Stimulated activated CD8-positive, alpha-beta memory T cell treated with anti-CD3 and anti-CD28 coated beads, Interleukin-15, amount 100 ng/mL, for 1 hour (primary cell): ENCODE measurements around the gene TRIM47.

Source experiments
- DNase-seq: peaks from one replicate; pipeline ENCODE4 v3.0.0-alpha.2; 2020; ENCODE audit warnings: low read depth

Gene TRIM47

DNA sequence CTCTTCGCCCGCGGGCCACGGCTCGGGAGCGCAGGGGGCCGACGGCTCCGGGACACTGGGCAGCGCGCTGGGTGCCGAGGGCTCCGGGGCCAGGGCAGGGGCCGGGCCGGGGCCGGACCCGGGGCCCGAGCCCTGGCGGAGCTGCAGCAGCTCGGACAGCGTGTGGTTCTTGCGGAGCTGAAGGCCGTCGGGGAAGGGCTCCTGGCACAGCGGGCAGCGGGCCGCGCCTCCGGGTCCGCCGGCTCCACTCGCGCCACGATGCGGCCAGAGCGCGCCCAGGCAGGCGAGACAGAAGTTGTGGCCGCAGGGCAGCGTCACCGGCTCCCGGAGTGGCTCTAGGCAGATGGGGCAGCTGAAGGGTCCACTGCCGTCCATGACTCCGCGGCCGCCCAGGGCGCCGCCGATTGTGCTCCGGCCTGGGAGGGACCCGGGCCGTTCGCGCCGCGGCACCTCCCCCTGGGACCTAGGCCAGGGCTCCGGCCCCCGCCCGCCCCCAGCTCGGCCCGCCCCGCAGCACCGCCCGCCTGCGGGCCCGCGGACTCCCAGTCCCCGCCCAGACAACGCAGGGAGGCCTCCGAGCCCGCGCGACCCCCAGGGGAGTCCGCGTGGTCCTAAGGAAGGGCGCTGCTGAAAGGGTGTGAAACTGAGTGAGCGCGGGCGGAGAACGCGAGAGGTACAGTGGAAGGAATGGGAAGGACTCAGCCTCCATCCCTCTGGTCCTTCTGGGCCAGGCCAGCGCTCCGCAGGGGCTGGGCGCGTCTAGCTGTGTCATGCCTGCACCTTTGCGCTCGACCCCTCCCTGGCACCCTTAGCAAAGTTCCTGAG lies at the start of gene TRIM47:
TRIM47 (minus strand) TSS at position 408 of the 825 bp plus-strand sequence; CDS start at position 375, 33 bp downstream.
- no peak for DNase-seq

GRCh38 chr17:75927286-75927922 lies 49.0 kb upstream of the TRIM47 start:
- no peak for DNase-seq

GRCh38 chr17:75926456-75926855 lies 48.1 kb upstream of the TRIM47 start:
- DNase-seq = no peak

GRCh38 chr17:75925912-75926311 lies 47.5 kb upstream of the TRIM47 start:
- no peak for DNase-seq

DNA sequence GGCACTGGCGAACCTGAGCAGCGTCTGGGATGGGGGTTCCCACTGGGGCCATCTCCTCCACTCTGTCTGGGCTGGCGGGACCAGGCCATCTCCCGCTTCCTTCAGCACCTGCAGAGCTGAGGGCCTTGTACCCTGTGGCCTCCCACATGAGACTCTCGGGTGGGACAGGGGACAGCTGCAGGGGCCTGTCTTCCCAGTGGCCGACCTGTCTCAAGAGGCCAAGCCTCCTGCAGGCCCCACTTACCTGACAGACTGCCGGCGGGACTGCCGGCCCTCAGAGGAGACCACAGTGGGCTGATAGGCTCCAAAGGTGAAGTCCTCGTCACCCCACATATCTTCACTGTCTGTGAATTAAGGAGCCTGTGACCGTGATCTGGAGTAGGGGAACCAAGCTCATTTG lies 46.7 kb upstream of the TRIM47 start:
- no peak for DNase-seq

DNA sequence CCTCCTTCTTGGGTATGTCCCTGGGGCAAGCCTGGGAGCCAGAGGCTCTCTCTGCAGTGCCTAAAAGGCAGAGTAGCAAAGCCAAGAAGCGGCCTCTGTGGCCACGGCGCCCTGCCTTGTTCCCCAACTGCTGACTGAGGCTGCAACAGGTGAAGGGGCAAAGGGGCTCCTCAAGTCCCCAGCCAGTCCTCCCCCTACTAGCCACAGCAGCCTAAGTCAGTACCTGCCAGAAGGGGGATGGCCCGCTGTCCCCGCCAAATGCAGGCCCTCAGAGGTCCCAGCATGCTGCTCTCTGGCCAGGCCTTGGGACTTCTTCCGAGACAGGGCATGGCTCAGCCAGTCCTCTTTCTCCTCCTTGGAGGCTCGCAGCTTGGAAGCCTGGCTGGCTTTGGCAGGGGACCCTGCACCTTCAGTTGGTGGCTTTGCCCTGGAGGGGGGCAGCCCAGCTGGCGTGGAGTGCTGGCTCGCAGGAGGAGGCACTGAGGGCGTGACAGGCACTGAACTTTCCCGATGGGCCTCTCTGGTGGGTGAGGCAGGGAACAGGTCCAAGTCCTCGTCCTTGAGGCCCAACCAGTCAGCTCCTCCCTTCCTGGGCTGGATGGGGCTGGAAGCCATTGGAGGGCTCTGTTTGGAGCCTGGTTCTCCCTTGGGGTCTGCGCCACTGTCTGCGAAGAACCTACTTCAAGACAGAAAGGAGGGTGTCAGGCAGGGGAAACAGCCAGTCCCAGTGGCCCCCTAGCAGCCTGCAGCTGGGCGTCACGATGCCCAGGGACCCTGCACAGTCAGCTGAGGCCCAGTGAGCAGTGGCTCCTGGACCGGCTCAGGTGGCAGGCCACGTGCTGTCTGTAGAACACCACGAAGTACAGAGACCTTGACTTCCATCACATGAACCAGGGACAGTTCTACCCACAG lies 44.8 kb upstream of the TRIM47 start:
- no peak for DNase-seq

DNA sequence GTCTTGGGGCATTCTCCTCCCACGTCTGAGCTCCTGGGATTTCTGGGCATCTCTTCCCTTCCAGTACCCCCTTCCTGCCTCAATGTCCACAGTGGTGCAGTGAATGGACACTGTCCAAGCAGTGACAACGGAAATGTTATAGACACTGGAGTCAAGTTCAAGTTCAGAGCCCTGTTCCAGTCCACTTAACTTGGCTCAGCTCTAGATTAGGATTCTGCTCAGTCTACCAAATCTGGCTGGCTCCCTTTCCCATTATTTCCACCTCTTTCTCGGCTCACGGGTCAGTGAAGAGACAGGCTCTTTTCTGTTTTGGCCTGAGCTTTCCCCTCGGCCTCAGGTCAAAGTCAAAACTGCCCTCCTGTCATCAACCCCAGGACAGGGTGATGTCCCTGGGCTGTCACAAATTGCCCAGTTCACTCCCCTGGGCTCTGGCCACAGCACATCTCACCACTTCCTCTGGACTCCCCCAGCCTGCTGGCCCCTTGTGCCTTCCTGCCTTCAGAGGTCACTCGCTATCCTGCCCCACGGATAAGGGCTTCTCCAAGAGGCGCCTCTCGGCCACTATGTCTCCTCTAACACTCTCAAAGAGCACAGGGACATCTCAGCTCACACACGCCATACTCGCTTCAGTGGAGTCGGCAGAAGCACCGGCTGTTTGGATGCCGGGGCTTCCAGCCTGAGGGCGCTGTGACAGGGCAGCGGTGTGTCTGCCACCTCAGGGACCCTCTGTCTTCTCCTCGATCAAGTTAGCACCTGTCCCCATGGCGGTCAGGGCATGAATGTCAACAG lies 44.0 kb upstream of the TRIM47 start:
- DNase-seq = no peak

DNA sequence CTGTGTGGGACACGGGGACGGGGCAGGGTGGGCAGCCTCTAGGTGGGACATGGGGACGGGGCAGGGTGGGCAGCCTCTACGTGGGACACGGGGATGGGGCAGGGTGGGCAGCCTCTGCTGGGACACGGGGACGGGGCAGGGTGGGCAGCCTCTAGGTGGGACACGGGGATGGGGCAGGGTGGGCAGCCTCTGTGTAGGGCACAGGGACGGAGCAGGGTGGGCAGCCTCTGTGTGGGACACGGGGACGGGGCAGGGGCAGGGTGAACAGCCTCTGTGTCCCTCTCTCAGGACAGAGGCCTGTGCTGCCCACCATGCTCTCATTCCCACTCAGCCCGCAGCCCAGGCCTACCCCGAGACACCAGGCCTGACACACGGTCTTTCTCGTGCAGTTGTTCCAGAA lies 43.2 kb upstream of the TRIM47 start:
- DNase-seq = no peak

- no peak for DNase-seq
Measured at GRCh38 chr17:75920045-75920560, 41.7 kb upstream of the TRIM47 start.

- DNase-seq = no peak
Measured at GRCh38 chr17:75919611-75920010, 41.2 kb upstream of the TRIM47 start.

GRCh38 chr17:75917917-75918445 lies 39.6 kb upstream of the TRIM47 start:
- no peak for DNase-seq

GRCh38 chr17:75917141-75917916 lies 38.9 kb upstream of the TRIM47 start:
- DNase-seq = no peak

GRCh38 chr17:75915268-75915667 lies 36.9 kb upstream of the TRIM47 start:
- no peak for DNase-seq

GRCh38 chr17:75914643-75915267 lies 36.4 kb upstream of the TRIM47 start:
- DNase-seq = no peak

DNA sequence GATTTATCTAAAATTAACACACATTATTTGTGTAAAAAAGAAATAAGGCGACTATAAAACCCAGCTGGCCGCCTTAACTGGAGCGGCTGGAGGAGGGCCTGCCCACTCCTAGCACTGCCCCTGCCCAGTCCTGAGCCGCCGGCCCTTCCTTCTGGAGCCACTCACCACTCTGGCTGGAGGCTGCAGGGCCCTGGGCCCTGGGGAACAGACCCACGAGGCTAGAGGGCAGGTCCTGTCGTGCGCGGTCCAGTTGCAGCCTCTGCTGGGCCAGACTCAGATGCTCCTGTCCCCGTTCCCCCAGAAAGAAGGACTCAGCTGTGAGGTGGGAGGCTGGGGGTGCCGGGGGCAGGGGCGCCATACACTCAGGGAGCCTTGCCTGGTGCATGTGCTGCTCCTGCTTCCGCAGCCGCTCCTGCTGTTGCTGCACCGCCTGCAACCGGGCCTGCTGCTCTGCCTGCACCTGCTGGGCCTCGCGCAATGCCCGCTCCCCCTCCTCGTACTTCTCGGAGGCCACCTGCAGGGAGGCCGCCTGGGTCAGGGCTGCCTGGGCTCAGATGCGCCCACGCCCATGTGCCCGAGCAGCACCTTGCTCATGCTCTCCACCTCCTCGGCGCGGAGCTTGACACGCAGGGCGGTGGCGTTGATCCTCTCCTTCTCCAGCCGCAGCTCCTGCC lies 35.3 kb upstream of the TRIM47 start:
- DNase-seq = no peak

DNA sequence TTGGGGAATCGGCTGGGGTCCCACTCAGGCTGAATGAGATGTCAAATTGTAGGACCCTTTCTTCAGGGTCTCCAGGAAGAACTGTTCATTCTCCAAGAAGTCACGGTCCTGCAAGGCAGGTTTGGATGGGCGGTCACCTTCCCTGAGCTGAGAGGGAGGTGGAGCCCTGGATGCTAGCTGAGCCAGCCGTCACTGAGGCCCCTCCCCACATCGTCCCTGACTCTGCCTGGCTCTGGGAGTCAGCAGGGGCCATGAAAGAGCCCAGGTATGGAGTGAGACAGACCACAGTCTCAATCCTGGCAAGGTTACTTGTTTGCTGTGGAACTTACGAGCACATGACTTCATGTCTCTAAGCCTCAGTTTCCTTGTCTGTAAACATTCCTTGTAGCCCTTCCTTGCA lies 32.3 kb upstream of the TRIM47 start:
- DNase-seq = no peak

DNA sequence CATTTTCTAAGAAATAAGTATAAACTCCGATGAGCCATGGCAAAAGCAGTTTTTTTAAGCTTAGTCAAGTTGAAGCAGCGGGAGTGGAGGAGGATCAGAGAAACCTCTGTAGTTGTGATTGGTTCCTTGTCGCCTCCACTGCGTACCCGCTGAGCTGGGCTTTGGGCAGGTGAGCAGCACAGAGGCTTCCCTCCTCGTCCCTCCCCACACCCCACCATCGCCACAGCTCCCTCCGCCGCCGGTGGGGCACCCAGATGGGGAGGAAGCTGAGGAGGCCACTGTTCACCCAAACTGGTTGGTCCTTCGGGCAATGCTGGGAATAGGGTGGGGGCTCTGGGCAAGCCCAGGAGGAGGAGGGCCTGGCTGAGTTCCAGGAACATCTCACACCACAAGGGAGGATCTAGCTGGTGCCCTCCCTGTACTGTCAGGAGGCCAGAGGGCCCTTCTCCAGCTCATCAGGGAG lies 31.5 kb upstream of the TRIM47 start:
- DNase-seq = no peak

DNA sequence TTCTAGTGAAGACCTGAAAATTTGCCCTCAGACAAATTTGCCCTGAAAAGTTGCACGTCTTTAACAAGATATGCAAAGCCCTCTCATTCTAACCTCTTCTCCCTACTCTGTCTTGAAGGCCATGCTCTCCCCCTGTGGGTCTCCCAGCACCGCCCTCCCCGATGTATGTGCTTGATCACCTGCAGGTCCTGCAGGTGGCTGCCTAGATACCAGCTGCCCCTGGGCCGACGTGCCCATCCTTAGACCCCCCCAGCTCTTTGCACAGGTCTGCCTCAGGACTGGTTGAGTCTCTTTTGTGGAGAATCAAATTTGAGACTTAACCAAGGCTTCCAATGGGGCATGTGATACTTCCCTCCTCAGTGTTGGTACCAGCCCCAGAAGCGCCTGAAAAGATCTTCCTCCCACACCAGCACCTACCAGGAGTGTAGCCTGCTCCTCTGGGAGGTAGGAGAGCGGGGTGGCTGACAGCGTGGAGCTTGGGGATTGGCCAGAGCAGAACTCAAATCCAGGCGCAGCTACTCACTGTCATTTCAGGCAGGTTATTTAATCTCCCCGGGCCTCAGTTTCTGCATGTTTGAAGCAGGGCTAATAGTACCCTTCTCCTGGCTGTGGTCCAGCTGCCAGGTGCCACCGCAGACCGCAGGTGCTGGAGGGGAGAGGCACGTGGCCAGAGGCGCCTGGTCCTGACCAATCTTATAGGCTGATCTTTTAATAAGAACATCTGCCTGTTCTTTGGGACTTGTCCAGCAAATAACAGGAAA lies 30.9 kb upstream of the TRIM47 start:
- no peak for DNase-seq

- DNase-seq = no peak
Measured at GRCh38 chr17:75908201-75908600, 29.8 kb upstream of the TRIM47 start.
